ENCODE data around the gene CHN2.

Gene CHN2

GRCh38 chr7:29449569-29450260 lies 255.1 kb downstream of the CHN2 start:
- CTCF ChIA-PET, result no interaction called here
- no peaks in the 10 kb centered on the region for H3K9me3 Mint-ChIP-seq
- H3K4me1 Mint-ChIP-seq, result no peaks in the 10 kb centered on the region
- no peak overlapping the region for H3K27ac Mint-ChIP-seq
- DNase-seq, result no peak
- no peaks in the 10 kb centered on the region for H3K36me3 Mint-ChIP-seq
- H3K27me3 Mint-ChIP-seq, result no peaks in the 10 kb centered on the region
- H3K4me3 Mint-ChIP-seq, result no peak overlapping the region

DNA sequence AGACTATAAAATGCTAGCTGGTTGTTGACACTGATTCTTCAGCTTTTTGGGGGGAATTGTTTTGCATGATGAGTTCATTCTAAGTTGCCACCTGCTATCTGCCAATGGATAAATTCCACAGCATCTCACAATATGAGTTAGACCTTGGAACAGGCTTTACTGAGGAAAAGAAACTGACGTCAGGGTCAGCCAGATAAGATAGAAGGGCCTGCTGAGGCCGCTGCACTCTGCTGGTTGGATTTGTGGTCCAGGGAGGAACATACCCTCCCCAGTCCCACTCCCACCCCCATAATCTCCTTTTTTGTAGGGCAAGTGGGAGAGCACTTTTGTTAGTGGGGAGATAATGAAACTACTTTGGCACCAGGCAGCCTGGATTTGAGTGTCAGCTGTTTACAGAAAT lies 258.4 kb downstream of the CHN2 start:
- no peaks in the 10 kb centered on the region for H3K36me3 Mint-ChIP-seq
- no peak overlapping the region for H3K4me3 Mint-ChIP-seq
- no peaks in the 10 kb centered on the region for H3K27me3 Mint-ChIP-seq
- DNase-seq, result no peak
- no peaks in the 10 kb centered on the region for H3K4me1 Mint-ChIP-seq
- H3K27ac Mint-ChIP-seq, result no peak overlapping the region
- no peaks in the 10 kb centered on the region for H3K9me3 Mint-ChIP-seq
- CTCF ChIA-PET, result no interaction called here

DNA sequence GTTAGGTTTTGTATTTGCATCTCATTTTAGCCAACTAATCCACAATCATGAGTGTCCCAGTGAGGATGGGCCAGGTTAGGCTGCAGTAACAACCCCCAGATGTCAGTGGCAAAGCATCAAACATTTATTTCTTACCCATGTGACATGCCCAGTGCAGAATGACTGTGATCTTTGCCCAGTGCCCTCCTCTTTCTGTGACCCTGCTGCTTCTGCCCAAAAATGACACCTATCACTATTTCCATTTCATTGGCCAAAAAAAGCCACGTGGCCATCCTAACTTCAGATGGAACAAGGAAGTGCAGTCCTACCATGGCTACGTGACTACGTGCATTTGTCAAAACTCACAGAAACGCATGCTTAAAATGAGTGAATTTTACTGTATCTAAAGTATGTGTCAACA lies 259.9 kb downstream of the CHN2 start:
- no peak for DNase-seq
- no peak overlapping the region for H3K4me3 Mint-ChIP-seq
- H3K27ac Mint-ChIP-seq, result peak overlapping the region; percentile 42
- CTCF ChIA-PET, result no interaction called here
- H3K9me3 Mint-ChIP-seq, result no peaks in the 10 kb centered on the region
- no peaks in the 10 kb centered on the region for H3K36me3 Mint-ChIP-seq
- no peaks in the 10 kb centered on the region for H3K4me1 Mint-ChIP-seq
- H3K27me3 Mint-ChIP-seq, result no peaks in the 10 kb centered on the region

DNA sequence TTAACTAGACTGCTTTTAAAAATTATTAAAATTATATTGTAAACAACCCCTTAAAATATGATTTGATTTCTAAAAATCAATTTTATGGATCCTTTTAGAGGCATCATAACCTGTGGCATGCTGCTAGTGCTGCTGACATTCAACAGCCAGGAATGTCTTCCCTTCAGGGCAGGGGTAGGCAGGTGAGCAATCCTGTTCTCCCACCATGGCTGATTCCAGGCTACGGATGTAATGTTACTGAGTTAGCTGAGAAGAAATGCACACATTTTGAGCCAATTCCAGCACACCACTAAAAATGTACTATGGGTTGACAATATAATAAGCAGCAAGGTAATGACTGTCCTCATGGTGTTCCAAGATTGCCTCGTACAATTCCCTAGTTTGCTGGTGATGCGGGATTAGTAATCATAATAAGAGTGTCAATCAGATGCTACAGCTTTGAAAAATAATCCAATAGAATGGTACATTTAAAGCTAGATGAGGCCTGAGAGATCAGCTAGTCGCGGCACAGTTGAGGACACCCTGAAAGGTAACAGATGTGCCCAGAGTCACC lies 260.4 kb downstream of the CHN2 start:
- no peaks in the 10 kb centered on the region for H3K36me3 Mint-ChIP-seq
- CTCF ChIA-PET, result no interaction called here
- no peak overlapping the region for H3K27ac Mint-ChIP-seq
- H3K4me3 Mint-ChIP-seq, result no peak overlapping the region
- DNase-seq, result no peak
- H3K27me3 Mint-ChIP-seq, result no peaks in the 10 kb centered on the region
- H3K4me1 Mint-ChIP-seq, result no peaks in the 10 kb centered on the region
- H3K9me3 Mint-ChIP-seq, result no peaks in the 10 kb centered on the region

DNA sequence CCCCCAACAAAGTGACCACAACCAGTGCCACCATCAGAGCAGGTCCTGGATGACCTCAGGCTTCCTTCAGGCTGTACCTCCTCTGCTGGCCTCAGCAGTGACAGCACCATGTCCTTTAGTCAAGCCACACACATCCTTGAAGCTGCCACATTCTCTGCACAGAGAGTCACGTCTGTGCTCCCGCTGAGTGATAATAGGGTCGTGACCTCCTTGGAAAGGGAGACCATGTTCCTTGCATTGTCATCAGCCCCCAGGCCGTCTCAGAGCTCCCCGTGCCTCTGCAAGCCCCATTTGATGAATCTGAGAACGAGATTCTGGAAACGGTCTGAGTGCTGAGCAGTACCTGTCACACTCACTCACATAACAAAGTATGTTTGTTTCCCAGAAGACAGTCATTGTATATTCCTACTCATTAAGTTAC lies 262.6 kb downstream of the CHN2 start:
- no peaks in the 10 kb centered on the region for H3K36me3 Mint-ChIP-seq
- no peaks in the 10 kb centered on the region for H3K4me1 Mint-ChIP-seq
- H3K27ac Mint-ChIP-seq, result no peak overlapping the region
- DNase-seq, result no peak
- no peaks in the 10 kb centered on the region for H3K9me3 Mint-ChIP-seq
- CTCF ChIA-PET, result no interaction called here
- H3K27me3 Mint-ChIP-seq, result no peaks in the 10 kb centered on the region
- H3K4me3 Mint-ChIP-seq, result no peak overlapping the region

DNA sequence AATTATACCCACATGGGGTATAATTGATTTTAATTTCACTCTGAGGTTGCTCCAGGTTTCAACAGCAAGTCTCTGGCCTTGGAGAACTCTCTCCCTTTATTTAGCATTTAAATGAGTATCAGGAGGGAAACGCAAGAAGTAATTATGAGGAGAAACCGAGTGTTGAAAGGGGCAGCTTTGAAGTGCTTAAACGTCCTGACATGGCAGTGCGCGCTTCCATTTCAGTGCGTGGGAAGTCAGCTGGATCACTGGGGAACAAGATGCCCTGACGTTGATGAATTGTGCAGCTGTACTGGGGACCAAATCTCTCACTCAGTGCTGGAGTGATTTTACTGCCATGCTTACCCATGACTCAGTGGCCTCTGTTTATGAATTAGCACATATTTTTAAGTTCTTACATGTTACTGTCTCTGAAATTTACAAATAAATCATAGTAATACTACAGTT lies 263.0 kb downstream of the CHN2 start:
- H3K9me3 Mint-ChIP-seq, result no peaks in the 10 kb centered on the region
- H3K4me1 Mint-ChIP-seq, result no peaks in the 10 kb centered on the region
- H3K36me3 Mint-ChIP-seq, result no peaks in the 10 kb centered on the region
- H3K27me3 Mint-ChIP-seq, result no peaks in the 10 kb centered on the region
- H3K27ac Mint-ChIP-seq, result no peak overlapping the region
- CTCF ChIA-PET, result no interaction called here
- H3K4me3 Mint-ChIP-seq, result no peak overlapping the region
- DNase-seq, result no peak

GRCh38 chr7:29458933-29459332 lies 264.4 kb downstream of the CHN2 start:
- no peak for DNase-seq
- no peak overlapping the region for H3K27ac Mint-ChIP-seq
- no peaks in the 10 kb centered on the region for H3K27me3 Mint-ChIP-seq
- no peak overlapping the region for H3K4me3 Mint-ChIP-seq
- no peaks in the 10 kb centered on the region for H3K4me1 Mint-ChIP-seq
- CTCF ChIA-PET, result no interaction called here
- no peaks in the 10 kb centered on the region for H3K9me3 Mint-ChIP-seq
- no peaks in the 10 kb centered on the region for H3K36me3 Mint-ChIP-seq

GRCh38 chr7:29459589-29459988 lies 265.0 kb downstream of the CHN2 start:
- Mint-ChIP-seq H3K4me3 (no peak overlapping the region), H3K27ac (no peak overlapping the region), H3K36me3 (no peaks in the 10 kb centered on the region), H3K27me3 (no peaks in the 10 kb centered on the region), H3K9me3 (no peaks in the 10 kb centered on the region), H3K4me1 (no peaks in the 10 kb centered on the region)
- CTCF ChIA-PET, result no interaction called here
- DNase-seq, result no peak

GRCh38 chr7:29461996-29462395 lies 267.4 kb downstream of the CHN2 start:
- no peak overlapping the region for H3K27ac Mint-ChIP-seq
- H3K27me3 Mint-ChIP-seq, result no peaks in the 10 kb centered on the region
- no peaks in the 10 kb centered on the region for H3K4me1 Mint-ChIP-seq
- CTCF ChIA-PET, result no interaction called here
- no peaks in the 10 kb centered on the region for H3K9me3 Mint-ChIP-seq
- no peak for DNase-seq
- H3K36me3 Mint-ChIP-seq, result no peaks in the 10 kb centered on the region
- no peak overlapping the region for H3K4me3 Mint-ChIP-seq

DNA sequence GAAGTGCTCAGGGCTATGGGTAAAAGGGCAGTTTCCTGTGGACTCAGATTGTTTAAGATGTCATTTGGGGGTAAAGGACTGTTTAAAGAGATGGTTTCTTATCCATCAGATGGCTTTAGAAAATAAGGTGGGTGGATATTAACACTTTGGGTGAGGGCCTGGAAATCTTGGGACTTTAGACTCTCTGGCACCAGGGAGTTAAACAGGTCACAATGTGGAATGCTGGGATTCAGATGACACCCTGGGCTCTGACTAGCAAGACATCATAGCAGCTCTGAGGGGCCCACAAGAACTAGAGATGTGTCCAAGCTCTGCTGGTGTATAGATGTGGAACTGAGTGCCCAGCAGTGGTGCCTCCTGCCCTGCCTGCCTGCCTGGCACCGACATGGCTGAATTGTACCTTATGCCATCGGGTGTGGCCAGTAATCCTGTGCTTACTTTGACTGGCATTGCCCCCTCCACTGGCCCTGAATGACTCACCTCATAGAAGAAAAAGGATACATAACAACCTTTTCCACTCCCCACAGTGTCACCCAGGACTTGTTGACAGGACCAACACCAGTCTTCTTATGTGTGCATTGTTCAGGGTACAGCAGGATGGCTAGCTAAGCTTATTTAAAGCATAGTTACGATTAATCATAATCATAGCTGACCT lies 269.1 kb downstream of the CHN2 start:
- no peaks in the 10 kb centered on the region for H3K4me1 Mint-ChIP-seq
- H3K27ac Mint-ChIP-seq, result no peak overlapping the region
- DNase-seq, result no peak
- no peaks in the 10 kb centered on the region for H3K9me3 Mint-ChIP-seq
- no peaks in the 10 kb centered on the region for H3K27me3 Mint-ChIP-seq
- H3K36me3 Mint-ChIP-seq, result no peaks in the 10 kb centered on the region
- CTCF ChIA-PET, result no interaction called here
- no peak overlapping the region for H3K4me3 Mint-ChIP-seq

GRCh38 chr7:29464753-29465152 lies 270.2 kb downstream of the CHN2 start:
- no peak for DNase-seq
- no peaks in the 10 kb centered on the region for H3K36me3 Mint-ChIP-seq
- no peak overlapping the region for H3K27ac Mint-ChIP-seq
- CTCF ChIA-PET, result no interaction called here
- H3K4me1 Mint-ChIP-seq, result no peaks in the 10 kb centered on the region
- H3K9me3 Mint-ChIP-seq, result no peaks in the 10 kb centered on the region
- no peaks in the 10 kb centered on the region for H3K27me3 Mint-ChIP-seq
- no peak overlapping the region for H3K4me3 Mint-ChIP-seq

- H3K4me3 Mint-ChIP-seq, result no peak overlapping the region
- no peaks in the 10 kb centered on the region for H3K4me1 Mint-ChIP-seq
- no peaks in the 10 kb centered on the region for H3K9me3 Mint-ChIP-seq
- H3K27me3 Mint-ChIP-seq, result no peaks in the 10 kb centered on the region
- CTCF ChIA-PET, result no interaction called here
- no peak for DNase-seq
- H3K36me3 Mint-ChIP-seq, result no peaks in the 10 kb centered on the region
- no peak overlapping the region for H3K27ac Mint-ChIP-seq
Measured at GRCh38 chr7:29467193-29467926, 272.8 kb downstream of the CHN2 start.

GRCh38 chr7:29468196-29468595 lies 273.6 kb downstream of the CHN2 start:
- no peak overlapping the region for H3K4me3 Mint-ChIP-seq
- no peak overlapping the region for H3K27ac Mint-ChIP-seq

DNA sequence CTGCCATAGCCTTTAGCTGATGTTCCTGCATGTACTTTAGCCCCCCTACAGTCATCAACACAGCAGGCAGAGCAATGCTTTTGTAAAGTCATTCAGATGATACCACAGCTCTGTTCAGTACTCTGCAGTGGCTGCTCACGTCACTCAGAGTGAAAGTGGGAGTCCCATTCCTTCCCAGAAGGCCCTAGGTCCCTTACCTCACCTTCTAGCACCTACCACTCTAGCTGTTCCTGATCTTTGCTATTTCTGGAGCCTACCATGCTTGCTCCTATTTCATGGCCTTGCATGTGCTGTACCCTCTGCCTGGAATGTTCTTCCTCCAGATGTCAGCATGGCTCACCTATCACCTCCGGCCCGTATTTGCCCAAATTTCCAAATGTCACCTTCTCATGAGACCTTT lies 274.7 kb downstream of the CHN2 start:
- Mint-ChIP-seq H3K4me1 (no peaks in the 10 kb centered on the region), H3K36me3 (no peaks in the 10 kb centered on the region), H3K4me3 (no peak overlapping the region), H3K27ac (no peak overlapping the region), H3K27me3 (no peaks in the 10 kb centered on the region), H3K9me3 (no peaks in the 10 kb centered on the region)
- CTCF ChIA-PET, result interaction anchor here (1.3 kb wide), 1 partner anchor 14 kb away, joined by 3 read pairs; no protein-coding TSS in a partner anchor
- DNase-seq, result no peak

More at GRCh38 chr7:29468196-29468595, 273.6 kb downstream of the CHN2 start:
- Mint-ChIP-seq H3K9me3 (no peaks in the 10 kb centered on the region), H3K4me1 (no peaks in the 10 kb centered on the region), H3K27me3 (no peaks in the 10 kb centered on the region), H3K36me3 (no peaks in the 10 kb centered on the region)
- DNase-seq, result no peak
- CTCF ChIA-PET, result interaction anchor here (1.3 kb wide), 1 partner anchor 15 kb away, joined by 3 read pairs; no protein-coding TSS in a partner anchor

Data from activated naive CD4-positive, alpha-beta T cell treated with anti-CD3 and anti-CD28 coated beads, Interleukin-2, amount 10 ng/mL, durations not matched to agents 7 days and 5 days (primary cell).